Measurements from ENCODE around the gene PLP2.

DNA sequence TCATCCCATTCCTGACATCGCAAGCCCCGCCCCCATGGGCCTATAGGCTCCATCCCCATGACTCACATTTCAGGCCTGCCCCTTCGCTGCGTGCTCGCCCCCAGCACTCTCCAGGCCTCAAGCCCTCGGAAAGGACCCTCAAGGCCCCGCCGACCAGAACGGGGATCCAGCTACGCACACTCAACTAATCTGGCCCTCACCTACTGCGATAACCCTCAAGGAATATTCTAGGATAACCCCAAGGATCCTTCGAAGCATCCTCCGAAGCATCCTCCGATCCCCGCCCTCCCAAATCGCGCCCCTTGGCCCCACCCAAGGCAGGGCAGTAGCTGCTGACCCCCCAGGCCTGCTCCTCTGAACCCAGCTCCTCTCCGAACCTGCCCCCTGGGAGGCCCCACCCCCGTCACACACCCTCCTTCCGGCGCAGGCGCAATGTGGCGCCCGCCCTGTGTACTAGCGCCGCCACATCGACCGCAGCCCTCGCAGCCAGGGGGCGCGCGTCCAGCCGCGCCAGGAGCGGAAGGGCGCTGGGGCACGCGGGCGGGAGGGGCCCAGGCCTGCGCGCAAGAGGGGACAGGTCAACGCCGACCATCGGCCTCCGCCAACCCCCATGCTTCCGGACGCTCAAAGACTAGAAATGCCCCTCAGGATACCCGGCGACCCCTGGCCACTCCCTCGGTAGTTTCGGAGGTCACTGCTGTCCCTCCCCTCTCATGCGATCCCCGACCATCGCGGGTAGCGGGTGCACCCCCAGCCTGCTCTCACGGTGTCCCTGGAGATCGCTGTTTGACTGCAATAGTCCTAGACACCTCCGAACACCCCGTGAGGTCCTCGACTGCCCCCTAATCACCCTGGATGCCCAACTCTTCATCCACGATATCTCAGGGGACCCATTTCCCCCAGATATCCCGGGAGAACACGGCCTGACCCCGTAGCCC, 15.5 kb upstream of the PLP2 start:
- TF ChIP-seq POLR2A (IDR thresholded peaks at IDR 0.05): peak; percentile 26
- TF ChIP-seq, protein P1, sequence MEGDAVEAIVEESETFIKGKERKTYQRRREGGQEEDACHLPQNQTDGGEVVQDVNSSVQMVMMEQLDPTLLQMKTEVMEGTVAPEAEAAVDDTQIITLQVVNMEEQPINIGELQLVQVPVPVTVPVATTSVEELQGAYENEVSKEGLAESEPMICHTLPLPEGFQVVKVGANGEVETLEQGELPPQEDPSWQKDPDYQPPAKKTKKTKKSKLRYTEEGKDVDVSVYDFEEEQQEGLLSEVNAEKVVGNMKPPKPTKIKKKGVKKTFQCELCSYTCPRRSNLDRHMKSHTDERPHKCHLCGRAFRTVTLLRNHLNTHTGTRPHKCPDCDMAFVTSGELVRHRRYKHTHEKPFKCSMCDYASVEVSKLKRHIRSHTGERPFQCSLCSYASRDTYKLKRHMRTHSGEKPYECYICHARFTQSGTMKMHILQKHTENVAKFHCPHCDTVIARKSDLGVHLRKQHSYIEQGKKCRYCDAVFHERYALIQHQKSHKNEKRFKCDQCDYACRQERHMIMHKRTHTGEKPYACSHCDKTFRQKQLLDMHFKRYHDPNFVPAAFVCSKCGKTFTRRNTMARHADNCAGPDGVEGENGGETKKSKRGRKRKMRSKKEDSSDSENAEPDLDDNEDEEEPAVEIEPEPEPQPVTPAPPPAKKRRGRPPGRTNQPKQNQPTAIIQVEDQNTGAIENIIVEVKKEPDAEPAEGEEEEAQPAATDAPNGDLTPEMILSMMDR (IDR thresholded peaks at IDR 0.05): peak; percentile 61 to 83 (median 70)

All from right lobe of liver (tissue), 4 donors.